HepG2 (cell line): ENCODE results near the gene SUPT4H1. TPM values are rescaled to one million over a fixed set of nuclear protein-coding genes. Genes with fewer than 3 reads are reported as not detected.

Experiments
- AHDC1 ChIP-seq: sonication (generic); formaldehyde crosslinking; IDR thresholded peaks from 2 replicates; pipeline ENCODE4 v1.5.1; 2020; ENCODE audit warnings: mild to moderate bottlenecking, missing genetic modification reagents, borderline replicate concordance
- BHLHE40 ChIP-seq: IDR thresholded peaks from 2 replicates; pipeline ENCODE4 v1.6.1; 2011; ENCODE audit warnings: low read length, improper control_type of control experiment
- CREB1 ChIP-seq, 2 experiments: fragments of 450-650 bp in 1 of 2; IDR thresholded peaks; 2 replicates each; pipeline ENCODE4 v1.6.1; 2016 to 2017; ENCODE audit warnings: control low read depth in 1 of 2, mild to moderate bottlenecking in 1 of 2, missing compliant biosample characterization in 1 of 2, missing genetic modification characterization in 1 of 2
- CSRNP2 ChIP-seq: sonication (generic); formaldehyde crosslinking; conservative IDR thresholded peaks from 2 replicates; pipeline ENCODE4 v1.8.0; 2022; ENCODE audit warnings: low read depth, missing genetic modification reagents
- HDAC1 ChIP-seq: sonication (generic); formaldehyde crosslinking; IDR thresholded peaks from 2 replicates; pipeline ENCODE4 v1.5.1; 2020; ENCODE audit warnings: mild to moderate bottlenecking, missing genetic modification reagents
- MED1 ChIP-seq: sonication (generic); formaldehyde crosslinking; IDR thresholded peaks from 2 replicates; pipeline ENCODE4 v1.4.0; 2020; ENCODE audit warnings: missing genetic modification reagents
- NR2C2 ChIP-seq: sonication (generic); formaldehyde crosslinking; IDR thresholded peaks from 2 replicates; pipeline ENCODE4 v1.4.0; 2020; ENCODE audit warnings: missing genetic modification reagents, mild to moderate bottlenecking, moderate library complexity, borderline replicate concordance
- PRMT3 ChIP-seq: sonication (generic); formaldehyde crosslinking; IDR thresholded peaks from 2 replicates; pipeline ENCODE4 v1.8.1; 2022; ENCODE audit warnings: low read depth, mild to moderate bottlenecking, moderate library complexity, missing genetic modification reagents, borderline replicate concordance
- SOX5 ChIP-seq: IDR thresholded peaks from 2 replicates; pipeline ENCODE4 v1.6.1; 2016; ENCODE audit warnings: borderline replicate concordance
- U2AF2 ChIP-seq: fragments of 200-400 bp; formaldehyde crosslinking; IDR thresholded peaks from 2 replicates; pipeline ENCODE4 v1.6.1; 2017; ENCODE audit warnings: low read depth, mild to moderate bottlenecking, low read length
- ZBTB38 ChIP-seq: sonication (generic); formaldehyde crosslinking; IDR thresholded peaks from 2 replicates; pipeline ENCODE4 v1.5.1; 2020; ENCODE audit warnings: mild to moderate bottlenecking, missing genetic modification reagents
- ZBTB7A ChIP-seq: sonication (generic); formaldehyde crosslinking; IDR thresholded peaks from 2 replicates; pipeline ENCODE4 v1.8.0; 2022; ENCODE audit warnings: mild to moderate bottlenecking, missing genetic modification reagents
- ZC3H4 ChIP-seq: sonication (generic); formaldehyde crosslinking; IDR thresholded peaks from 2 replicates; pipeline ENCODE4 v1.4.0; 2020; ENCODE audit warnings: missing genetic modification reagents, borderline replicate concordance
- ZNF12 ChIP-seq: sonication (generic); formaldehyde crosslinking; IDR thresholded peaks from 2 replicates; pipeline ENCODE4 v1.5.0; 2020; ENCODE audit warnings: missing genetic modification reagents
- ZNF343 ChIP-seq: sonication (generic); formaldehyde crosslinking; IDR thresholded peaks from 2 replicates; pipeline ENCODE4 v1.4.0; 2020; ENCODE audit warnings: mild to moderate bottlenecking, missing genetic modification reagents
- ZNF44 ChIP-seq: sonication (generic); formaldehyde crosslinking; IDR thresholded peaks from 2 replicates; pipeline ENCODE4 v1.5.1; 2020; ENCODE audit warnings: mild to moderate bottlenecking, missing genetic modification reagents
- ZNF557 ChIP-seq: sonication (generic); formaldehyde crosslinking; IDR thresholded peaks from 2 replicates; pipeline ENCODE4 v1.4.0; 2020; ENCODE audit warnings: missing genetic modification reagents
- ZNF577 ChIP-seq: sonication (generic); formaldehyde crosslinking; IDR thresholded peaks from 2 replicates; pipeline ENCODE4 v1.4.0; 2020; ENCODE audit warnings: mild to moderate bottlenecking, low read depth, missing genetic modification reagents, borderline replicate concordance
- ZNF720 ChIP-seq: sonication (generic); formaldehyde crosslinking; IDR thresholded peaks from 2 replicates; pipeline ENCODE4 v1.4.0; 2020; ENCODE audit warnings: missing genetic modification reagents
- ZSCAN9 ChIP-seq: IDR thresholded peaks from 2 replicates; pipeline ENCODE4 v1.6.1; 2016; ENCODE audit warnings: borderline replicate concordance
- polyA plus RNA-seq, 8 experiments: library from polyadenylated mRNA; depleted of rRNA in 3 of 8; stranded (reverse) in 7 of 8; unstranded in 1 of 8; fragments of >200 nt; fragmentation: Illumina TruSeq in 4 of 8; extraction: Trizol in 4 of 8; gene quantifications; 2 replicates each; pipeline versions ENCODE4 v1.2.1 to v1.2.3, GENCODE V29; 2011 to 2016; ENCODE audit warnings: low read depth in 4 of 8, missing spikeins in 1 of 8, mixed read lengths in 1 of 8; ENCODE audit not compliant: insufficient read depth in 1 of 8
- total RNA-seq, 5 experiments: library from RNA; depleted of rRNA; stranded (reverse); fragments of >200 nt; fragmentation: Illumina TruSeq; extraction: Trizol; gene quantifications; 2 replicates each; pipeline ENCODE4 v1.2.3, GENCODE V29; 2016; ENCODE audit warnings: low read depth in 1 of 5
- TF ChIP-seq, protein P1 (sequence below): sonication (generic); formaldehyde crosslinking; IDR thresholded peaks from 2 replicates; pipeline ENCODE4 v1.4.0; 2020; ENCODE audit warnings: mild to moderate bottlenecking, low read depth, missing genetic modification reagents

SUPT4H1 gene
- total and polyA plus RNA-seq, 2 of the 13 experiments (the other 11 are each of a cell fraction or from before 2014, with no cell fraction given) = 155 to 244 TPM

- TF ChIP-seq AHDC1 (peak; percentile 60; the same call in 1 of the 2 replicates), ZBTB7A (no peak), MED1 (CRISPR knock-in tag) (peak; percentile 61), SOX5 (CRISPR knock-in tag) (peak; percentile 96), U2AF2 (no peak), BHLHE40 (peak; percentile 47; the same call in 1 of the 2 replicates), ZSCAN9 (no peak), HDAC1 (peak; percentile 77), ZNF44 (peak; percentile 72; the same call in 1 of the 2 replicates), PRMT3 (CRISPR knock-in tag) (no peak), ZNF557 (CRISPR knock-in tag) (no peak), CSRNP2 (CRISPR knock-in tag) (no peak), NR2C2 (CRISPR knock-in tag) (peak; percentile 77), ZNF720 (CRISPR knock-in tag) (no peak), ZNF12 (CRISPR knock-in tag) (0 out of 2 replicates have a peak, but pooled peaks have one; percentile 29), CREB1 (IDR thresholded peaks at IDR 0.05) (peak; percentile 38; the same call in 1 of the 2 replicates), CREB1 (CRISPR knock-in tag; IDR thresholded peaks at IDR 0.05) (peak; percentile 71), ZNF343 (CRISPR knock-in tag) (peak; percentile 76; the same call in 1 of the 2 replicates), ZNF577 (CRISPR knock-in tag) (no peak), ZC3H4 (CRISPR knock-in tag) (no peak), ZBTB38 (CRISPR knock-in tag) (peak; percentile 60)
- TF ChIP-seq, protein P1, sequence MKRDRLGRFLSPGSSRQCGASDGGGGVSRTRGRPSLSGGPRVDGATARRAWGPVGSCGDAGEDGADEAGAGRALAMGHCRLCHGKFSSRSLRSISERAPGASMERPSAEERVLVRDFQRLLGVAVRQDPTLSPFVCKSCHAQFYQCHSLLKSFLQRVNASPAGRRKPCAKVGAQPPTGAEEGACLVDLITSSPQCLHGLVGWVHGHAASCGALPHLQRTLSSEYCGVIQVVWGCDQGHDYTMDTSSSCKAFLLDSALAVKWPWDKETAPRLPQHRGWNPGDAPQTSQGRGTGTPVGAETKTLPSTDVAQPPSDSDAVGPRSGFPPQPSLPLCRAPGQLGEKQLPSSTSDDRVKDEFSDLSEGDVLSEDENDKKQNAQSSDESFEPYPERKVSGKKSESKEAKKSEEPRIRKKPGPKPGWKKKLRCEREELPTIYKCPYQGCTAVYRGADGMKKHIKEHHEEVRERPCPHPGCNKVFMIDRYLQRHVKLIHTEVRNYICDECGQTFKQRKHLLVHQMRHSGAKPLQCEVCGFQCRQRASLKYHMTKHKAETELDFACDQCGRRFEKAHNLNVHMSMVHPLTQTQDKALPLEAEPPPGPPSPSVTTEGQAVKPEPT (CRISPR knock-in tag) = peak; percentile 57; the same call in 1 of the 2 replicates
Measured at GRCh38 chr17:58369214-58370031, 17.4 kb upstream of the SUPT4H1 start (continued).
